Hindlimb muscle (tissue), 1 donor: ENCODE results near the gene TET3. TPM values are rescaled to one million over a fixed set of nuclear protein-coding genes. Genes with fewer than 3 reads are reported as not detected.

Source experiments
- DNase-seq: peaks from one replicate; pipeline ENCODE4 v3.0.0-alpha.2; 2013
- polyA plus RNA-seq: library from polyadenylated mRNA; unstranded; fragments of 120-200 nt; gene quantifications from one replicate; pipeline ENCODE4 v1.2.1, GENCODE V29; 2013; ENCODE audit not compliant: insufficient read length

Gene TET3
- polyA plus RNA-seq, 1 donor: 11.4 TPM

GRCh38 chr2:74007121-74007520, 22.4 kb downstream of the TET3 start:
- DNase-seq: no peak

DNA sequence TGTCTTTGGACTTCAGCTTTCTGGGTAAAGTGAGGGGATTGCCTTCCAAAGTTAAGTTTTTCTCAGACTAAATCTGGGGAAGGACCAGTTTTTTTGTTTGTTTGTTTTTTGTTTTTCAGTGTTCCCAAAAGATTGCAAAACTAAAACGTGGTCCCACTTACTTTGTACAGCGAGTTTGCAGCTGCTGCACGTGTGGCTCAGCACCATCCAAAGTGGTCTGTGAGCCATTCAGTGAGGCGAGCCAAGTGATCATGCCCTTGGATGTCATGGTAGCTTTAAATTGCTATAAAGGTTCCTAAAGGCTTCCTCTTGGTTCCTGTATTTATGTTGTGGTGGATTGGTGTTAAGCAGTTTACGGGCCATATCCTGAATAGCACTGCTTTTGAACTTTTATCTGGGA, 23.0 kb downstream of the TET3 start:
- no peak for DNase-seq

DNA sequence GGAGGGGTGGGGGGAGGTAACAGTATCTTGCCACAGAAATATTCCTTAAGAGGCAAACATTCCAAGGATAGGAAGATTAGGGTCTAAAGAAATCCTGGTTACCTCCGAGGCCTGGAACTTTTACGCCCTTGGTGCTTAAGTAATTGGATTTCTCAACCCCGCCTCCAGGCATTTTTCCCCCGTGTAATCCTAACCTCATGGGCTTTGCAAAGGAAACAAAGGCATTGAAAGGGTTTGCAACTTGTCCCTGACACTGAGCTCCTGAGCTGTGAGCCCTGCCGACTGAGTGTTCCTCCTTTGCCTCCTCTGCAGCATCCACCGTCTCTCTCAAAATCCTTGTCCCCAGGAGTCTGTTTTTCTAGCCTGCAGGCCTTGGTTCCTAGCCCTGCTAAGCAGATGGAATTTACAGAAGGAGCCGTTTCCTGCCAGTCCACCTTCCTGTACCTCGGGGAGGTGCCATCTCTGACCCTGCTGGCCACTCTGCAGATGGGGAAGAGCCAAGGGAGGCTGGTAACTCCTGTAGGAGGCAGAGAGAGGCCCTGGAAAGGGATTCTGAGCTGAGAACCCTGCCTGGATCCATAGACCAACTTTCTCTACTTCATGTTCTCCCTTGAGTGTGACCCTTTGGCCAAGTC, 24.2 kb downstream of the TET3 start:
- DNase-seq: no peak

GRCh38 chr2:74009577-74009976, 24.9 kb downstream of the TET3 start:
- no peak for DNase-seq

- no peak for DNase-seq
These were observed 25.4 kb downstream of the TET3 start for GRCh38 chr2:74010087-74010541.

GRCh38 chr2:74011246-74011645, 26.5 kb downstream of the TET3 start:
- no peak for DNase-seq

GRCh38 chr2:74014813-74015212, 30.1 kb downstream of the TET3 start:
- no peak for DNase-seq

DNA sequence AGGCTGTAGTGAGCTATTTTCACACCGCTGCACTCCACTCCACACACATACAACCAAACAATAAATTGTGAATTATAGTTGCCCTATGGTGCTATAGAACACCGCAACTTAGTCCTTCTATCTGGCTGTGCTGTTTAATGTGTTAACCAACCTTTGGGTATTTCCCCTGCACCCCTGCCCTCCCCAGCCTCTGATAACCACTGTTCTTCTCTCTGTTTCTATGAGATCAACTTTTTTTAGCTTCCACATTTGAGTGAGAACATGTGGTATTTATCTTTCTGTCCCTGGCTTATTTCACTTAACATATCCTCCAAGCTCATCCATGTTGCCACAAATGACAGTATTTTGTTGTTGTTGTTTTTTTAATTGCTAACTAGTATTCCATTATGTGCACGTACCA, 32.5 kb downstream of the TET3 start:
- no peak for DNase-seq

GRCh38 chr2:74019516-74019915, 34.8 kb downstream of the TET3 start:
- DNase-seq: no peak

- DNase-seq: no peak
These were observed 36.1 kb downstream of the TET3 start for GRCh38 chr2:74020702-74021406.

DNA sequence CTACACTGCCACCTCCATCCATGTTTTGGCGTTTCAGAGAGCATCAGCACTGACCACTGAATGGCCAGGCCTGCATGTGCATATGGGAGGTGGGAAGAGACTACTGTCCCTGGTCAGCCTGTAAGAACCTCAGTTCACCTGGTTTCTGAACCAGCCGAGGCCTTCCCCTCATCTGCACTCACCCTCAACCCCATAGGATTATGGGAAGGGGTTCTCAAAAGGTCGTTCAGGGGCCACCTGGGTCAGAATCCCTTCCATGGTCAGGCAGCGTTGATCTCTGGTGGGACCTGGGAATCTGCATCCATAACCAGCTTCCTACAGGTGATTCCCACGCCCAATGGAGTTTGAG, 36.7 kb downstream of the TET3 start:
- no peak for DNase-seq

DNA sequence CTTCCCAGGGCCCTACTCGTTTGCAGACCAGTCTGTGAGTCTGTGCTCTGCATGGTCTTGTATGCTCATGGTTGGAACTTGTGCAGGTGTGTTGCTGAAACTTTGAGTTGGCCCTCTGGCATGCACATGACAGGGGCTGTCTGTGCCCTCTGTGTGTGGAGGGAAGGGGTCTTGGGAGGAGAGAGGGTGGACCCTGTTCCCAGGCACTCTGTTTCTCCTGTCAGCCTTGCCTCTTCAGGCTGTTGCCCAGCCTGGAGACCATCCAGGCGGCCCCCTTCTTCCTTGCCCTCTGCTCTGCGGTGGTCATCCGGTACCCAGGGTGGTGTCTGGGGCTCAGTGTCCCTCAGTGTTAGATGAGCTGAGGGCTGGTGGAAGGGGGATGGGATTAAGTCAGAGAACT, 39.5 kb downstream of the TET3 start:
- no peak for DNase-seq

DNA sequence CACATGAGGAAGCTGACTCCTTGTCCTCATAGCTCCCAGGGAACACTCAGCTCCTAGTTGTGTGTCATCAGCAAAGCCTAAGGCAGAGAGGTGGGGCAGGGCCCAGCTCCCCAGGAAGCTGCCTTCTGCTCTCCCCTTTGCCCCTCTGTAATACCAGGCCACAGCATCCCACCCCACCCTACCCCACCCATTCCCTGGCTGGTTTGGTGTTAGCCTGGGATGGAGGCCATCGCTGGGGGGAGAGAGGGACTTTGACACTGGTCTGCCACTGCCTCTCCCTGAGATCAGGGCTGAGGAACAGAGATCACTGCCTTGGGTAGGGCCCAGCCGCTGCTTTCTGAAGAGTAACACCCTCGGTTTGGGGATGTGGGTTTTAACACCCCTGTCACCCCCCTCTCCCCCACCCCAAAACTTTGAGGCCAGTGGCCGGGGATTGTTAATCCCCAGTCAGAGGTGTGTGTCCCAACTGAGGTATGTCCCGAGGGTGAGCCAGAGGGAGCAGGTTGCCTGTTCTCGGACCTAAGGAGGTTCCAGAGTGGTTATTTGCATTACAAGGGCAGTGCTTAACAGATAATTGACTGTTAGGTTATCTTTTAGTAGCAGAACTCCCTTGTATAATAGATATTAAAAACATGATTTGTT, 41.4 kb downstream of the TET3 start:
- no peak for DNase-seq

GRCh38 chr2:74026687-74027241, 42.1 kb downstream of the TET3 start:
- DNase-seq: no peak

GRCh38 chr2:74027496-74027895, 42.8 kb downstream of the TET3 start:
- no peak for DNase-seq

GRCh38 chr2:74028290-74028689, 43.6 kb downstream of the TET3 start:
- no peak for DNase-seq

GRCh38 chr2:74028741-74029140, 44.0 kb downstream of the TET3 start:
- no peak for DNase-seq

GRCh38 chr2:74029714-74030397, 45.1 kb downstream of the TET3 start:
- DNase-seq: no peak

DNA sequence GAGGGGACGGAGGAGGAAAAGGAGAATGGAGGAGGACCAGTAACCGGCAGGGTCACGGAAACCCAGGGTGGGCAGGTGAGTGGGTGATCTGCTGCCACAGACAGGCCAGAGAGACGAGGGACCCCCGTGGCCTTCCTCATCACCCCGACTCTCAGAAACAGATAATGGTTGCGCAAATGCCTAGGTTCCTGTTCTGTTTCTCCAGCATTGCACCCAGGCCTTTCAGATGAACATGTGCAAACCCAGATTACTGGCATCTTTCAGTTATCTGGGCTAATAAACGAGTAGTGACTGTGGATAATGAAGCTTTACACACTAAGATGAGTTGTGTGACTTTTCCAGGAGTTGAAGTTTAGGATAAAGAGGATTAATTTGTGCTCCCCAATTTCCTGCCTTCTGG, 46.5 kb downstream of the TET3 start:
- no peak for DNase-seq

GRCh38 chr2:74031959-74032287, 47.2 kb downstream of the TET3 start:
- no peak for DNase-seq

DNA sequence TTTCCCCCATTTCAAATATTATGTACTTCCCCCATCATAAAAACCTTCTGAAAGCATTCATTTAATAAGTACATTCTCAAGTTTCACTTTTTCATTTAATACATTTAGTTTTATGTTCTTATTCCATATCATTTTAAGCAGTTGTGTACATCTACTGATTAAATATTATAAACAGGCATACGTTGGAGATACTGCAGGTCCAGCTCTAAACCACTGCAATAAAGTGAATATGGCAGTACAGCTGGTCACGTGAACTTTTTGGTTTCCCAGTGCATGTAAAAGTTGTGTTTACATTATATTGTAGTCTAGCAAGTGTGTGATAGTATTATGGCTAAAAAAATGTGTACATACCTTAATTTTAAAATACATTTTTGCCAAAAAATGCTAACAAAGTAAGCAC, 48.7 kb downstream of the TET3 start:
- no peak for DNase-seq
